K562 treated with DMSO at 1 percent for 48 hours (cell line): ENCODE results near the gene PNPLA8. TPM values are rescaled to one million over a fixed set of nuclear protein-coding genes. Genes with fewer than 3 reads are reported as not detected.

Experiments
- total RNA-seq: library from RNA; unstranded; fragments of 300-600 nt; gene quantifications from 2 replicates; pipeline ENCODE4 v1.2.3, GENCODE V29; 2022; ENCODE audit warnings: low replicate concordance; ENCODE audit errors: extremely low read depth

The PNPLA8 gene
- not detected in 2 replicates for total RNA-seq

GRCh38 chr7:108525985-108526767, at the start of gene PNPLA8:
Gene PNPLA8, minus strand, starts transcription at chr7:108526135. Its CDS starts 10,644 bp downstream, at chr7:108515491.

DNA sequence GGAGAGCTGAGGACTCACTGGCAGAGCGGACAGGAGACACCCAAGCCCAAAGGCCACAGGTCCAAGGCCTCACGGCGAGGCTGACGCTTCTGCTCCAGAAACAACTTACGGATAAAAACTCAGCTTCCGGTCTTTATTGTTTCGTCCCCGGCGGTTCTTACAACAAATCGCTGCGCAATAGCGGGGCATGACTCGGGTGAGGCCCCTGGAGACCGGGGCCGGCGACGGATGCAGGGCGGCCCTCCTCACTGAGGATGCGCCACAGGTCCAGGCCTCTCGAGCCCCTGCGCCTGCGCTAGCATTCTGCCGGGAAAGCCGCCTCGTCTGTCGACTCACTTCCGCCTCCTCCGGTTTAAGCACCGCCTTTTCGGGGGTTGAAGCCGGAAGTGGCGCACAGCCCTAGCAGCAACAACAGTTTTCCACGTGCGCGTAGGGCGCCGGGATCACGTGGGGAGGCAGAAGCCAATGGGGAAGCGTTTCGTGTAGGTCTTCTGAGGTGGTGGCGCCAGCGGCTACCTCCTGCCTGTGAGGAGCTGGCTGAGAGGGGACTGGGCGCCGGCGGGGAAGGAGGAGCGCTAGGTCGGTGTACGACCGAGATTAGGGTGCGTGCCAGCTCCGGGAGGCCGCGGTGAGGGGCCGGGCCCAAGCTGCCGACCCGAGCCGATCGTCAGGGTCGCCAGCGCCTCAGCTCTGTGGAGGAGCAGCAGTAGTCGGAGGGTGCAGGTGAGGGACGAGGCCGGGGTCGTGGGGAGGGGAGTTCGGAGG, 43.6 kb upstream of the PNPLA8 start, which contains the start of the genes DNAJB9 and THAP5:
Gene DNAJB9 (plus strand): TSS at position 494 of the 765 bp plus-strand sequence. CDS start 1,853 bp downstream, outside the sequence.
Gene THAP5 (minus strand): TSS at position 326 of the 765 bp plus-strand sequence. CDS start 137 bp downstream, at position 189.

DNA sequence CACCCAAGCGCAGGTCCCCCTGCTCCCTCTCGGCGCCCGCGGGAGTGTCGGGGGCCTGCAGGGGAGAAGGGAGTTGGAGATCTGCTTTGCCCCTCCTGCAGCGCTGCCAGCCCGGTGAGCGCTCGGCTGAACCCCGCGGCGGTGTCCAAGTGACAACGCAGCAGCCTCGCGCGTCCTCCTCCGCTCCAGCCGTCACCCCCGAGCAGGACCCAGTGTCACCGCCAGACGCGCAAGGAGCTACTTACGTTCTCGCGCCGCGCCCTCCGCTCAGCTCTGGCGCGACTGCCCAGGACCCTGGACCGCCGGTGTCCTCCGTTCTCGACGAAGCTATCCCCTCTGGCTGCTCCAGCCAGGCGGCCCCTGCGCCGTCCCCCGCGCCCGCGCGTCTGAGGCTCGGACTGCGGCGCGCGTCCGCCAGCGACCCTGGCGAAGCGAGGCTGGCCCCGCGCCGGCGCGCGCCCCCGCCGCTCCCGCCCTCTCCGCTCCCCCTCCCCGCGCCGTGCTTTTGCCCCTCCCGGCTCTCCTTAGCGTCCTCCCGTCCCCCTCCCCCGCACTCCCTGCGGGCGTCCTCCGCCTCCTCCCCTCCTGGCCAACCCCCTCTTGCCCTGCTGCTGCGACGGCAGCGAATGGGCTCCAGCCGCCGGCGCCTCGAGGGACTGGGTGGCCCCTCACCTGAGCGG, 69.8 kb downstream of the PNPLA8 start, which contains the start of gene NRCAM:
Gene NRCAM (minus strand): TSS at position 439 of the 680 bp plus-strand sequence. CDS start 216,372 bp downstream, outside the sequence.

Other genes starting within 250 kb of the PNPLA8 start
- not detected in 2 replicates for gene NRCAM, start 69.7 kb downstream of the PNPLA8 start, total RNA-seq
- not detected in 2 replicates for gene THAP5, start 43.6 kb upstream of the PNPLA8 start, total RNA-seq
- gene DNAJB9, start 43.7 kb upstream of the PNPLA8 start, total RNA-seq: not detected in 2 replicates